Caco-2 (cell line): Measurements from ENCODE around the gene MAML2. TPM values are rescaled to one million over a fixed set of nuclear protein-coding genes. Genes with fewer than 3 reads are reported as not detected.

Experiments used
- BruUV-seq: library from RNA; stranded (reverse); fragments of 400-500 nt; replicated peaks from 2 replicates; lab custom pipeline; 2021; lab: Mats Ljungman, UMichigan
- CTCF ChIA-PET: fragments of 300-600 bp; sonication (Branson Sonifier 250); formaldehyde crosslinking; loops from one replicate; lab custom pipeline; 2022; ENCODE audit warnings: antibody characterized with exemption; lab: Charles Lee
- POLR2A ChIA-PET: fragments of 300-600 bp; sonication (Branson Sonifier 250); formaldehyde crosslinking; loops from one replicate; lab custom pipeline; 2022; ENCODE audit warnings: antibody characterized with exemption; lab: Charles Lee
- DNase-seq, 2 experiments: peaks; one replicate each; pipeline versions ENCODE4 v3.0.0 to v3.0.0-alpha.2; 2020 to 2022
- H3K27me3 ChIP-seq: replicated peaks from 2 replicates; pipeline ENCODE4 v1.6.0; 2011; ENCODE audit warnings: low read length; ENCODE audit not compliant: control insufficient read depth, insufficient read depth
- H3K36me3 ChIP-seq: 2 replicates; pipeline ENCODE4 v1.5.1; 2011; ENCODE audit warnings: low read length; ENCODE audit not compliant: control insufficient read depth, insufficient read depth
- H3K4me1 ChIP-seq: fragments of 250-450 bp; sonication (Bioruptor Pico); 2 replicates; pipeline ENCODE4 v1.5.1; 2020; ENCODE audit warnings: mild to moderate bottlenecking
- H3K4me3 ChIP-seq: 2 replicates; pipeline ENCODE4 v1.5.1; 2011; ENCODE audit warnings: low read depth, mild to moderate bottlenecking, control low read depth, low read length
- H3K9me3 ChIP-seq: fragments of 250-450 bp; sonication (Bioruptor Pico); 2 replicates; pipeline ENCODE4 v1.5.1; 2020; ENCODE audit warnings: mild to moderate bottlenecking, moderate library complexity
- H3K27ac Mint-ChIP-seq: one replicate; pipeline ENCODE4 v1.8.0; 2022; ENCODE audit warnings: mixed read lengths; ENCODE audit not compliant: unreplicated experiment
- H3K27me3 Mint-ChIP-seq: one replicate; pipeline ENCODE4 v1.8.0; 2022; ENCODE audit warnings: mixed read lengths; ENCODE audit not compliant: insufficient read depth, unreplicated experiment
- H3K36me3 Mint-ChIP-seq: one replicate; pipeline ENCODE4 v1.8.0; 2022; ENCODE audit warnings: mild to moderate bottlenecking, mixed read lengths; ENCODE audit not compliant: insufficient read depth, unreplicated experiment
- H3K4me1 Mint-ChIP-seq: one replicate; pipeline ENCODE4 v1.8.0; 2022; ENCODE audit warnings: low read depth, mixed read lengths; ENCODE audit not compliant: unreplicated experiment
- H3K4me3 Mint-ChIP-seq: one replicate; pipeline ENCODE4 v1.8.0; 2022; ENCODE audit warnings: mild to moderate bottlenecking, moderate library complexity, mixed read lengths; ENCODE audit not compliant: unreplicated experiment
- H3K9me3 Mint-ChIP-seq: one replicate; pipeline ENCODE4 v1.8.0; 2022; ENCODE audit warnings: mixed read lengths; ENCODE audit not compliant: unreplicated experiment
- intact Hi-C: fragments of 100-400 bp; cut with micrococcal nuclease; formaldehyde crosslinking; loops from one replicate; pipeline ENCODE4 v1.10.0; 2022; ENCODE audit not compliant: unreplicated experiment
- total RNA-seq: library from RNA; stranded (reverse); gene quantifications from 2 replicates; pipeline ENCODE4 v1.2.3, GENCODE V29; 2022
- TF ChIP-seq, protein P1 (sequence below), 2 experiments: fragments of 200-600 bp in 1 of 2; IDR thresholded peaks; 1 replicate in 1 of 2; 2 replicates in 1 of 2; pipeline versions ENCODE4 v1.5.1 to v1.8.0; 2011 to 2022; ENCODE audit warnings: antibody characterized with exemption in 1 of 2, control low read depth in 1 of 2, inconsistent platforms in 1 of 2, low read depth in 1 of 2, low read length in 1 of 2, mild to moderate bottlenecking in 1 of 2, moderate library complexity in 1 of 2; ENCODE audit not compliant: insufficient read depth in 1 of 2, severe bottlenecking in 1 of 2, unreplicated experiment in 1 of 2

The MAML2 gene
- total RNA-seq, 1 experiment from 2014 or later: 11.5 TPM

DNA sequence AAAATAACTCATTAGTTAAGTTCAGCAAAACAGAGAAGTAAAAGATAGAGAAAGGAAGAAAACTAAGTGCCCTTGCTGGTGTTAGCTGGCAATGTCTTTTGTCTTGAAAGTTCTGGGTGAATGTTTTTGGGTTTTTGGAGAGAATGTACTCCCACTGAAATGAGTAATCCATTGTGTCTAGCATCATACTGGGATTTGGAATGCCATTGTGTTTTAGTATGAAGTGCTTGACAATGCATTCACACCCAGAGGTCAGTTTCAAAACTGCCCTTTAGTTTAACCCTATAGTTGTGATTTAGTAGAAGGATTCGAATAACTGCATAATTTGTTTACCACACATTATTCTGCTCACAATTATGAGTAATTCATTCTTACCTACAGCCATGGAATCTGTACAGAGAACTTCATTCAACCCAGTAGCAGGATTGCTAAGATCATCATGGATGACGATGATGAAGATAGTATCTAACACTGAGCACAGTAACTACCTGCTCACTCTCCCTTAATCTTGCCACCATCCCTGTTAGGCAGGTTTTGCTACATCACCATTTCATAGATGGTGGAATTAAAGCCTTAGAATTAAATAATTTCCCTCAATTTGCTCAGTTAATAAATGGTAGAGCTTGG, 33.9 kb downstream of the MAML2 start:
- Histone ChIP-seq H3K36me3 (no peaks in the 10 kb centered on the region), H3K4me1 (peaks cover 30% of the 10 kb centered on the region), H3K4me3 (no peak overlapping the region), H3K9me3 (no peaks in the 10 kb centered on the region), H3K27me3 (no peaks in the 10 kb centered on the region)
- no peak for DNase-seq
- Mint-ChIP-seq H3K27ac (no peak overlapping the region), H3K9me3 (no peaks in the 10 kb centered on the region), H3K27me3 (no peaks in the 10 kb centered on the region), H3K4me3 (no peak overlapping the region), H3K4me1 (peaks cover 35% of the 10 kb centered on the region), H3K36me3 (no peaks in the 10 kb centered on the region)
- ChIA-PET CTCF (no interaction called here), POLR2A (interaction anchor here (0.6 kb wide), 1 partner anchor 241 kb away, joined by 5 read pairs; no protein-coding TSS in a partner anchor)
- TF ChIP-seq, protein P1, sequence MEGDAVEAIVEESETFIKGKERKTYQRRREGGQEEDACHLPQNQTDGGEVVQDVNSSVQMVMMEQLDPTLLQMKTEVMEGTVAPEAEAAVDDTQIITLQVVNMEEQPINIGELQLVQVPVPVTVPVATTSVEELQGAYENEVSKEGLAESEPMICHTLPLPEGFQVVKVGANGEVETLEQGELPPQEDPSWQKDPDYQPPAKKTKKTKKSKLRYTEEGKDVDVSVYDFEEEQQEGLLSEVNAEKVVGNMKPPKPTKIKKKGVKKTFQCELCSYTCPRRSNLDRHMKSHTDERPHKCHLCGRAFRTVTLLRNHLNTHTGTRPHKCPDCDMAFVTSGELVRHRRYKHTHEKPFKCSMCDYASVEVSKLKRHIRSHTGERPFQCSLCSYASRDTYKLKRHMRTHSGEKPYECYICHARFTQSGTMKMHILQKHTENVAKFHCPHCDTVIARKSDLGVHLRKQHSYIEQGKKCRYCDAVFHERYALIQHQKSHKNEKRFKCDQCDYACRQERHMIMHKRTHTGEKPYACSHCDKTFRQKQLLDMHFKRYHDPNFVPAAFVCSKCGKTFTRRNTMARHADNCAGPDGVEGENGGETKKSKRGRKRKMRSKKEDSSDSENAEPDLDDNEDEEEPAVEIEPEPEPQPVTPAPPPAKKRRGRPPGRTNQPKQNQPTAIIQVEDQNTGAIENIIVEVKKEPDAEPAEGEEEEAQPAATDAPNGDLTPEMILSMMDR (IDR thresholded peaks at IDR 0.05; ENCODE audit: insufficient read depth in 1 of 2, low read depth in 1 of 2, low read length in 1 of 2, severe bottlenecking in 1 of 2, unreplicated experiment in 1 of 2): no peak
- intact Hi-C loops: loop anchor here (2.0 kb wide), 1 partner anchor 34 kb away; the partner anchor contains the start of gene MAML2
- BruUV-seq: no TSS peak

DNA sequence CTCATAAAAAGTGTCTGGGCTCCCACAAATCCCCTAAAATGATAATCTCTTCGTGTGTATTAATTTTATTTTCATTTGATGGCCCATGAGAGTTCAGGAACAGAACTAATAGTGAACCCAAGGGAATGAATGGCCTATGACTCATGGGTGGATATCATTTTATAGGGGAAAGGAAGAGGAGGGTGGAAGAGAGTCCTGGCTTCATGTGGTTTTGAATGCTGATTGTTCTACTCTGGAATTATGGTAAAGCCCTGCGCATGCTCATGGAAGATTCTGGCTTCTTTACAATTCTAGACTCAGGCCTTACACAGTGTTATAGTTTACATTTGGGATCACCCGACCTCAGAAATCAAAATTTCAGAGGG, 35.2 kb downstream of the MAML2 start:
- no peak for DNase-seq
- no peak overlapping the region for H3K4me3 ChIP-seq
- no peaks in the 10 kb centered on the region for H3K27me3 Mint-ChIP-seq
- H3K4me1 ChIP-seq: peaks cover 22% of the 10 kb centered on the region
- POLR2A ChIA-PET: no interaction called here
- TF ChIP-seq, protein P1 (IDR thresholded peaks at IDR 0.05; ENCODE audit: insufficient read depth in 1 of 2, low read depth in 1 of 2, low read length in 1 of 2, severe bottlenecking in 1 of 2, unreplicated experiment in 1 of 2): no peak
- peaks cover 32% of the 10 kb centered on the region for H3K4me1 Mint-ChIP-seq
- no peaks in the 10 kb centered on the region for H3K36me3 Mint-ChIP-seq
- no TSS peak for BruUV-seq
- no peaks in the 10 kb centered on the region for H3K9me3 ChIP-seq
- H3K27me3 ChIP-seq: no peaks in the 10 kb centered on the region
- no peaks in the 10 kb centered on the region for H3K36me3 ChIP-seq
- no peak overlapping the region for H3K27ac Mint-ChIP-seq
- intact Hi-C loops: loop anchor here (2.0 kb wide), 1 partner anchor 35 kb away; the partner anchor contains the start of gene MAML2
- CTCF ChIA-PET: interaction anchor here (1.6 kb wide), 1 partner anchor 35 kb away, joined by 7 read pairs; the partner anchor contains the start of gene MAML2
- no peak overlapping the region for H3K4me3 Mint-ChIP-seq
- no peaks in the 10 kb centered on the region for H3K9me3 Mint-ChIP-seq

DNA sequence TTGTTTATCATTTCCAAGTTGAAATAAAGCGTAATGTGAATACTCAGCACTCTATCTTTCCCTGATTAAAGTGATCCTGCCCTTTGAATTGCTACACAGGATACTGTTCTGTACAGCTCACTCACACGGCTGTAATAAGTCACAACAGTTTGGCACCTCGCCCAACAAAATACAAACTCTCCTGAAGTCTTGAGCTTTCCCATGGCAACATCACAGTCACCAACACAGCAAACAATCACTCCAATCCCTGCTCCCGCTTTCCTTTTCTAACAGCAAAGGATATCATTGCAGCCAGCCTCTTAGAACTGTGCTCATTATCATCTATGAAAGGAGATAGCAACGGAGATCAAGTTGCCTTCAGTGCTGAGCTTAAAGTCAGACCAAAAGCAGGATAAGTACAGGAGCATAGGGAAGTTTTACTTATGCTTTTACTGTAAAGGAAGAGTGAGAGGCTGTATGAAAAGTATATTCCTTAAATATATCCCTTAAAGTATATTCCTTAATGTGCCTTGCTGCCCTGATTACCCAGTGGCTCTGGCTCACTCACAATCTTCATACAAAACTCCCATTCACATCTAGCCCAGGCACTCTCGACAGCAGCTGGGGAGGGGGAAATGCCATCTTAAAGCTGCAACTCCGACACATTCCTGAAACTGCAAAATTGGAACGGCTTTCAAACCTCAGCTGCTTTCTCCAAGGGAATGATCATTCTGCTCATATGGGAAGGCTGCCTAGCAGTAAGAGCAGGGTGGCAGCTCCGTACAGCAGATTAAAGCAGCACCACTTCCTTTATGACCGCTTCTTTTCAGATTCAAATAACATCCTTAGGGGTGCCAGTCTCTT, 35.8 kb downstream of the MAML2 start:
- BruUV-seq: no TSS peak
- peaks cover 32% of the 10 kb centered on the region for H3K4me1 Mint-ChIP-seq

More for the DNA sequence above, 35.8 kb downstream of the MAML2 start:
- DNase-seq: no peak
- no peak overlapping the region for H3K4me3 Mint-ChIP-seq
- no peak overlapping the region for H3K4me3 ChIP-seq
- no peak overlapping the region for H3K27ac Mint-ChIP-seq
- H3K36me3 ChIP-seq: no peaks in the 10 kb centered on the region
- H3K9me3 Mint-ChIP-seq: no peaks in the 10 kb centered on the region
- POLR2A ChIA-PET: no interaction called here
- no peaks in the 10 kb centered on the region for H3K36me3 Mint-ChIP-seq
- no peaks in the 10 kb centered on the region for H3K27me3 ChIP-seq
- CTCF ChIA-PET: interaction anchor here (1.6 kb wide), 1 partner anchor 36 kb away, joined by 7 read pairs; the partner anchor contains the start of gene MAML2
- intact Hi-C loops: no loop called here
- TF ChIP-seq, protein P1 (IDR thresholded peaks at IDR 0.05; ENCODE audit: insufficient read depth in 1 of 2, low read depth in 1 of 2, low read length in 1 of 2, severe bottlenecking in 1 of 2, unreplicated experiment in 1 of 2): no peak
- H3K4me1 ChIP-seq: peaks cover 22% of the 10 kb centered on the region
- no peaks in the 10 kb centered on the region for H3K27me3 Mint-ChIP-seq
- no peaks in the 10 kb centered on the region for H3K9me3 ChIP-seq
